C4-2B (cell line): ENCODE measurements around the gene UBXN11.

Source experiments
- CTCF ChIP-seq: fragments of 450-650 bp; conservative IDR thresholded peaks from 2 replicates; pipeline ENCODE4 v1.5.1; 2017; ENCODE audit warnings: mild to moderate bottlenecking
- ZFX ChIP-seq: fragments of 450-650 bp; IDR thresholded peaks from 2 replicates; pipeline ENCODE4 v1.6.1; 2017

DNA sequence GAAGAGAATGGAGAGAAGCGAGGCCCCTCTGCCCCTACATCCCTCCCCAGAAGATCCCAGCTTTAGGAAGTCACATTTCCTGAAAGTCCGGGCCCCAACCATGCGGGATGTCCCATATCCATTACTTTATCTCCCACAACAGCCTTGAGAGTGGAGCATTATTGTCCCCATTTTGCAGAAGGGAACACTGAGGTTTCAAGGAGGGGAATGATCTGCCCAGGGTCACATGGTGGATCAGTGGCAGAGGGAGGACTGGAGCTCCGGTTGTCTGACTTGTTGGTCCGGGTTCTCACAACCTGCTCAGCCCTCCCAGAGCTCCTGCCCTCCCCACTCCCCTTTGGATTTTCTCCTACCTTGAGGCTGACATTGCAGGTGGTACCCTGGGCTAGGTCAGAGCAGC is 49.7 kb upstream of the UBXN11 start:
- TF ChIP-seq CTCF (no peak), ZFX (no peak)
